CD4-positive, alpha-beta T cell treated with Interleukin-17A for 1 hour (primary cell): ENCODE data around the gene PYGB.

Source experiments
- DNase-seq: peaks from one replicate; pipeline ENCODE4 v3.0.0-alpha.2; 2020

PYGB gene

GRCh38 chr20:25271486-25272222, 23.8 kb downstream of the PYGB start:
- no peak for DNase-seq

- no peak for DNase-seq
Measured at GRCh38 chr20:25272223-25273000, 24.5 kb downstream of the PYGB start.

DNA sequence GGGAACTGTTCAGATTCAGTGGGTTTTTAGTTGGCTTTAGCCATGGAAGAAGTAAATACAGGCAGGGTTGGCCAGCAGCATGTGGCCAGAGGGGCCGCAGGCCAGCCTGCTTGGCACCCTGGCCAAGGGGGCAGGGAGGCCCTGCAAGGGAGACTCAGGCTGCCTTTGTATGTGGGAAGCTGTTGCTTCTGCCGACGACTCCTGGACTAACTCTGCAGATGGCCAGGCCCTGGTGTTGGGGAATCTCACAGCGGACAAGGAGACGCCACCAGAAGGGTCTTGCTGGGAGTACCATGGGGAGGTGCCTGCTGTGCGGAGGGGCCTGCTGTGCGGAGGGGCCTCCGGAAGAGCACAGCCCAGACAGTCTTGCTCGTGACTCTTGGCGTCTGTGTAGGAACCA, 25.2 kb downstream of the PYGB start:
- DNase-seq: no peak

- no peak for DNase-seq
Measured at GRCh38 chr20:25273541-25274358, 25.9 kb downstream of the PYGB start.

DNA sequence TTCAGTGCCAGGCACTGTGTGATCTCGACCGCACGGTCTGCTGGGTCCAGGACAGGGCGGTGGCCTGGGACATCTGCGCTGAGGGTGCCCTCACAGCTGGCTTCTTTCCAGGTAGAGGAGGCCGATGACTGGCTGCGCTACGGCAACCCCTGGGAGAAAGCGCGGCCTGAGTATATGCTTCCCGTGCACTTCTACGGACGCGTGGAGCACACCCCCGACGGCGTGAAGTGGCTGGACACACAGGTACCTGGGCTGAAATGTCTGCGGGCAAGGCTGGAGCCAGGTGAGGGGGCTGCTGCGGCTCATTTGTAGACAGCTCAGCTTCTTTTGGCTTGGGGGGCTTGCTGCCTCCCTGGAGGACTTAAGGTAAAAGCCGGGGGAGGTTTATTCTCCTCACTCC, 26.6 kb downstream of the PYGB start:
- no peak for DNase-seq

DNA sequence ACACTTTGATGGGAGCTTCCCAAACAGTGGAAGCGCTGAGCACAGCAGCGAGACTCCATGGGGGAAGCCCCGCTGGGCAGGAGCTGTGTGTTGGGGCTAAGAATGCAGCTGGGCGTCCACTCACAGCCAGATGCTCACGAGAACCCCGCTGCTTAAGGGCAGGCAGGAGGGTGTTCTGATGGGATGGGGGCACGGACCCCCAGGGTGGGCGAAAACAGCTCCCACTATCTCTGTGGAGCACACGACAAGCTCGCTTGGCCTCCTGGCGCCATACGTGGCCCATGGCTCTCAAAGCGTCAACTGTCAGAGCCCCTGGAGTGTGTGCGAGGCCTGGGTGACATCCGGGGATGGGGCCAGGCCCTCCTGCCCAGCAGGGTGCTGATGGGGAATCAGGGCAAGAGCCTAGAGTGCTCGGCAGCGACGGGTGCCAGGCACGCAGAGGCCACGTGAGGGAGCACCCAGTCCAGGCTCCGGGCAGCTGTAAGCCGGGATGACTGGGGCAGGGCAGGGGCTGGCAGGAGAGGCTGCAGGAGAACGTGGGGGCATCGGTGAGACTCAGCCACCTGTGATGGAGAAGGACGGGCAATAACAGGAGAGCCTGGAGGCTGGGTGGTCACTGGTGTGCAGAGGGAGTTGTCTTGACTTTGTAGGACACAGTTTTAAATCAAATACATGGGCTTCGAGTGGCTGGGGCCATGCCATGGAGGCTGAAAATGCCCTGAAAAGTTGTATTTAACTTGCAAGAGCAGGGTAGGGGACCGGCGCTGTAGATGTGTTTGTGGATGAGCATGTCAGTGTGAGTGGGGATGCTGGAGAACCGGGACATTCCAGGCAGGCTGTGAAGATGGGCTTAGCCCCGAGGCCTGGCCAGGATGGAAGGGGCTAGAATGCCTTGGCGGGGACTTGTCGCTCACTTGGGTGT, 27.3 kb downstream of the PYGB start:
- DNase-seq: no peak

- no peak for DNase-seq
Measured at GRCh38 chr20:25275813-25276532, 28.1 kb downstream of the PYGB start.

DNA sequence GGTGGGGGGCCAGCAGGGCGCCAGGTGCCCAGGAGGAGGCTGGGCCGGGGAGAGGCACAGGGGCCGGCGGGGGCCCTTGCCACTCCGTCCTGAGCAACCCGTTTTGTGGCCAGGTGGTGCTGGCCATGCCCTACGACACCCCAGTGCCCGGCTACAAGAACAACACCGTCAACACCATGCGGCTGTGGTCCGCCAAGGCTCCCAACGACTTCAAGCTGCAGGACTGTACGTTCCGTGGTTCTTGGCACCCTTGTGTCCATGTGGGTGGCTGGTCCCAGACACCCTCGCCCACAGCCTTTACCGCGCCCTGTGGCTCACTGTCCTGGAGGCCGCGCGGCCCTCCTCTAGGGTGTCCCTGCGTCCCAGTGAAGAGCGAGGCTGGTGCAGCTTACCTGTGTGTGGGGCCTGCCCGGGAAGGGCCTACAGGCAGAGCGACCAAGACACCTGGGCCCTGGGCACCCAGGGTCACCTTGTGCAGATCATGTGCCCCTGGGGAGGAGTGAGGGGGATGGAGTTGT, 28.7 kb downstream of the PYGB start:
- no peak for DNase-seq

DNA sequence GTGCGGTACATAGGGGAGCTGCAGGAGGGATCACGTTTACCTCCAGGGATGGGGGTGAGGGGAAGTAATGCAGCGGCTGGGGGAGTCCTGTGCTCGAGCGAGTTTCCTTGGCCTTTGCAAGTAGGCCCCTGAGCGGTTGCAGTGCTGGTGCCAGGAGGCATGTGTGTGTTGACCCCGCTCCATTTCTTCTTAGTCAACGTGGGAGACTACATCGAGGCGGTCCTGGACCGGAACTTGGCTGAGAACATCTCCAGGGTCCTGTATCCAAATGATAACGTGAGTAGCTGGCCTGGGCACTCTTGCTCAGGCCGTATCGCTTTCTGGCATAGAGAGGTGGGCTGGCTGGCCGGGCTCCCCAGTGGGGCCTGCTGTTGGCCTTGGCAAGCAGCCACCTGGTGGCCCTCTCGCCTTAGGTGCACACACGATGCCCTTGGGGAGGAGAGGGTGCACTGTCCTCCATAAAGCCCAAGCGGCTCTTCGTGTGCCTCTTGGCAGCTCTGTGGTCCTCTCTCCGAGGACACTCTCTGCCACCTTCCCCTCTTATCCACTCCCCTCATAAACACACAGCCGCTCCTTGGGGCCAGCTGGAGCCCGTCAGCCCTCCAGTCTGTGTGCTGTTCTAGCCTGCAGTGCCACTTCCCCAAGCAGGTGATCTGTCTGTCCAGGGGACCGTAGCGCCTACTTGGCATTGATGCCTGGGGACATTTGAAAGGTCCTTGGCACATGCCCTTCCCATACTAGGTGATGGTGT, 29.3 kb downstream of the PYGB start:
- DNase-seq: no peak

DNA sequence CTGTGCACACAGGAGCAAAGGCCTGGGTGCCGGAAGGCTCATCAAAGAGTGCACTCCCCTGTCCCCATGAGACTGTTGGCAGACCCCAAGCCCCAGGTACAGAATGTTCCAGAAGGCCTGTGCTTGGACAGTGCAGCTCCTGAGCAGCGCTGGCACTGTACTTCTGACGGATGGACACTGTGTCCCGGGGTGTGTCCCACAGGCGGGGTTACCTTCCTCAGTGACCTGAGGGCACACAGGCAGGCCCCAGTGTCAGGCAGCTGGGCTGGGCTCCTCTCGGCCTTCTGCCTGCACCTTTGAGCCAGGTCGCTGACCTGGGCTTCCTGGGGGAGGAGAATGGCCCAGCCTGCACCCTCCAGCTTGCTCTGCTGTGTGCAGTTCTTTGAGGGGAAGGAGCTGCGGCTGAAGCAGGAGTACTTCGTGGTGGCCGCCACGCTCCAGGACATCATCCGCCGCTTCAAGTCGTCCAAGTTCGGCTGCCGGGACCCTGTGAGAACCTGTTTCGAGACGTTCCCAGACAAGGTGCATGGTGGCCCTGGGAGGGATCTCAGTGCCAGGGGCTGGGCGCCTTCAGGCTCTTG, 30.1 kb downstream of the PYGB start:
- no peak for DNase-seq

DNA sequence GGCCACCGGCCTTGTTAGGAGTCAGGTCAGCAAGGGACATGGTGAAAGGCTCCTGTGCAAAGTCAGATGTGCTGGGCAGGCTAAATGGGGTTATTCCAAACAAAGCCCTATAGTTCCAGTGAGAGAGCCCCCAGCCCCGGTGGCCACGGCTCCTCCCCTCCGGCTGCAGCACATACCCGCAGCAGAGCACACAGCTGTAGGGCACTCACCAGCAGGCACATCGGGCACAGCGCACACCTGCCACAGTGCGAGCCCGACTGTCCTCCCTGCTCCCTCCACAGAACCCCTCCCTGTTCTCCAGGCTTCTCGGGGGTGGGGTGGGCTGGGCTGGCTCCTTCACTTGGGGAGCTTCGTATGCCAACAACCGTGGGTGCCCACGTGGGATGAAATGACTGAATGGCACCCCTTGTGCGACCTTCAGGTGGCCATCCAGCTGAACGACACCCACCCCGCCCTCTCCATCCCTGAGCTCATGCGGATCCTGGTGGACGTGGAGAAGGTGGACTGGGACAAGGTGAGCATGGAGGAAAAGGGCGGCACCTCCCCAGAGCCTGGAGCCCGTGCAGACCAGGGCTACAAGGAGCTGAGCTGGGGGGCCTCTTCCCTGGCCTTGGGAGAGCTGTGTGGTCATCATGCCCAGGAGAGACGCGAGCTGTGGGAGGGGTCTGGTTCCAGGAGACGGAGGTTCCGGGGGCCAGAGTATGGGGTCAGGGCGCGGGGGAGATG, 30.9 kb downstream of the PYGB start:
- DNase-seq: no peak

GRCh38 chr20:25279403-25279802, 31.5 kb downstream of the PYGB start:
- no peak for DNase-seq

- no peak for DNase-seq
Measured at GRCh38 chr20:25280051-25280573, 32.2 kb downstream of the PYGB start.

- DNase-seq: no peak
Measured at GRCh38 chr20:25280574-25281535, 33.0 kb downstream of the PYGB start.

DNA sequence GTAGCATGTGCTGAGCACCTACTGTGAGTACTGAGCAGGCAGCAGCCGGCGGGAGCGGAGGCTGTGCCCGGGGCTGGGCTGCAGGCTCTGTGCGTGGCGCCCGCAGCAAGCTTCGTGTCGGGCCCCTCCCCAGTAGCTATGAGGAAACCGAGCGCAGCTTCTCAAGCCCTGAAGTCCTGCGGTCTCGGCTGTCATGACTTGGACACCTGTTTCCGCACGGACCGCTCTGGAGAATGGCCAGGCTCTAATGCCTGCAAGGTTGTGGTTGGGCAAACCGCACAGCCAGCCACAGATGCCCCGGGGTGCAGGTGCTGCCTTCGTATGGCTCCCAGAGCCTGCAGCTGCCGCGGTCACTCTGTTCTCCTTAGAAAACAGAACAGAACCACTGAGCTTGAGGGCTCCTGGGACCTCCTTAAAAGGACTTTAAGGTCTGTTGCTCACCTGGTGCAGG, 33.7 kb downstream of the PYGB start:
- DNase-seq: no peak

DNA sequence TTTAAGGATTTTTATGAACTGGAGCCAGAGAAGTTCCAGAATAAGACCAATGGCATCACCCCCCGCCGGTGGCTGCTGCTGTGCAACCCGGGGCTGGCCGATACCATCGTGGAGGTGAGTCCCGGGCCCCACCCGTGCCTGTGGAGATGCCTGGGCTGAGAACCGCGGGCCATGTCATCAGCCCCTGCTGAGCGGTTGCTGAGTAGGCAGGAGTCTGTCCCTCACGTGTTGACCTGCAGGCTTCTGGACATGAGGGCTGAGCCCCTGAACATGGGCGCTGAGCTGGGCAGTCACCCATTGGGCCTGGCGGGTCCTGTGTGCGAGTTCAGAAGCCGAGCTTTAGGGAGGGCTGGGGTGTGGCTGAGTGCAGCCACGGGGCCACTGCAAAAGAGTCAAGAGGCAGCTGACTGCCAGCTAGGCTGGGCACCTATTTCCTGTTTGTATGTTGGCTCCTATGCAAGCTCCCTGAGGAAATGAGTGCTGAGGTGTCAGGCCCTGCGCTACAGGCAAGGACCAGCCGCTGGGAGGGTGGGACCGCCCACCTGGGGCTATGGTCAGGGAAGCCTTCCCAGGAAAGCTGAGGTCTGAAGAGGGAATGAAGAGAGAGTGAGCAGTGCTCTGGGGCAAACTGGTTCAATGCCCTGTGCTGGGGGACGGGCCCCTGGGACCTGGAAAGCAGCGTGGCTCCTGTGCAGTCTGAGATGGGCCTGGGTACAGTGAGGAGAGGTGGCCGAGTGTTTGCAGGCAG, 34.3 kb downstream of the PYGB start:
- DNase-seq: no peak

DNA sequence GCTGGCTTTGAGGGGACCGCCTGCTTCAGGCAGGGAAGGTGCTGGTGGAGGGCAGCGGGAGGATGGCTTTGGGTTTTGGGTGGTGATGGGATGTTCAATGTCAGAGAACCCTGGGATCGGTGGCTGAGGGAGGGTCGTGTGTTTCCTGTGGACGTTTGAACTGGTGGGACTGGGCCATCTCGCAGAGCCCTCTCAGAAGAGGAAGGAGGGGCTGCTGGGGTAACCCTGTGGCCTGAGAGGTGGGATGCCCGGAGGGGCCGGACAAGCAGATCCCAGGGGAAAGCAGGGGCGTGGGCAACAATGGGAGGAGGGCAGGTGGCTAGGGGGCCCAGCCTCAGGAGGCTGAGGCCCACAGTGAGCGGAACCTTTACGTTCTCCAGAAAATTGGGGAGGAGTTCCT, 34.9 kb downstream of the PYGB start:
- DNase-seq: no peak
